Astrocyte (in vitro differentiated cells and primary cell): ENCODE measurements around the gene FGF2. TPM values are rescaled to one million over a fixed set of nuclear protein-coding genes. Genes with fewer than 3 reads are reported as not detected.

ENCODE experiments used
- DNase-seq: peaks from one replicate; pipeline ENCODE4 v3.0.0-alpha.2; 2010; ENCODE audit warnings: low read depth
- FAIRE-seq: peaks from 2 replicates; lab custom pipeline; 2011; peaks lifted over from hg19 to GRCh38; lab: Jason Lieb, UNC
- H2AFZ ChIP-seq: 2 replicates; pipeline ENCODE4 v1.6.0; 2012; ENCODE audit warnings: low read depth, low read length, inconsistent platforms
- H3K27ac ChIP-seq: 2 replicates; pipeline ENCODE4 v1.5.1; 2011; ENCODE audit warnings: low read depth, low read length, inconsistent platforms
- H3K27me3 ChIP-seq: 2 replicates; pipeline ENCODE4 v1.6.0; 2011; ENCODE audit warnings: low read length, inconsistent platforms; ENCODE audit not compliant: insufficient read depth
- H3K36me3 ChIP-seq: 2 replicates; pipeline ENCODE4 v1.5.1; 2011; ENCODE audit warnings: low read length, inconsistent platforms; ENCODE audit not compliant: insufficient read depth
- H3K4me1 ChIP-seq: 2 replicates; pipeline ENCODE4 v1.5.1; 2011; ENCODE audit warnings: low read length, inconsistent platforms; ENCODE audit not compliant: insufficient read depth
- H3K4me2 ChIP-seq: 2 replicates; pipeline ENCODE4 v1.6.0; 2012; ENCODE audit warnings: low read length, inconsistent platforms
- H3K4me3 ChIP-seq: 2 replicates; pipeline ENCODE4 v1.5.1; 2011; ENCODE audit warnings: low read depth, mild to moderate bottlenecking, low read length, inconsistent platforms; ENCODE audit not compliant: insufficient read depth
- H3K79me2 ChIP-seq: 2 replicates; pipeline ENCODE4 v1.6.0; 2012; ENCODE audit warnings: mild to moderate bottlenecking, low read length, inconsistent platforms; ENCODE audit not compliant: insufficient read depth
- H3K9ac ChIP-seq: 2 replicates; pipeline ENCODE4 v1.6.0; 2012; ENCODE audit warnings: mild to moderate bottlenecking, low read length, inconsistent platforms
- H3K9me3 ChIP-seq: 2 replicates; pipeline ENCODE4 v1.5.1; 2012; ENCODE audit warnings: low read depth, mild to moderate bottlenecking, low read length, inconsistent platforms; ENCODE audit not compliant: insufficient read depth
- H4K20me1 ChIP-seq: 2 replicates; pipeline ENCODE4 v1.6.0; 2012; ENCODE audit warnings: low read length, inconsistent platforms; ENCODE audit not compliant: insufficient read depth
- H3K27ac Mint-ChIP-seq: one replicate; pipeline ENCODE4 v1.8.0; 2021; ENCODE audit warnings: mild to moderate bottlenecking, mixed read lengths; ENCODE audit not compliant: unreplicated experiment
- H3K27me3 Mint-ChIP-seq: one replicate; pipeline ENCODE4 v1.8.0; 2021; ENCODE audit warnings: low read depth, mixed read lengths; ENCODE audit not compliant: unreplicated experiment
- H3K36me3 Mint-ChIP-seq: one replicate; pipeline ENCODE4 v1.8.0; 2021; ENCODE audit warnings: low read depth, mixed read lengths; ENCODE audit not compliant: unreplicated experiment
- H3K4me1 Mint-ChIP-seq: one replicate; pipeline ENCODE4 v1.8.0; 2021; ENCODE audit warnings: low read depth, mixed read lengths; ENCODE audit not compliant: unreplicated experiment
- H3K4me3 Mint-ChIP-seq: one replicate; pipeline ENCODE4 v1.8.0; 2021; ENCODE audit warnings: mild to moderate bottlenecking, moderate library complexity, mixed read lengths; ENCODE audit not compliant: unreplicated experiment
- H3K9me3 Mint-ChIP-seq: one replicate; pipeline ENCODE4 v1.8.0; 2021; ENCODE audit warnings: mild to moderate bottlenecking, mixed read lengths; ENCODE audit not compliant: unreplicated experiment
- CTCF ChIP-seq: IDR thresholded peaks from 2 replicates; pipeline ENCODE4 v1.5.1; 2011; ENCODE audit warnings: low read depth, mild to moderate bottlenecking, inconsistent platforms, low read length, moderate library complexity; ENCODE audit not compliant: insufficient read depth
- EZH2 ChIP-seq: IDR thresholded peaks from 2 replicates; pipeline ENCODE4 v1.6.1; 2012; ENCODE audit warnings: mild to moderate bottlenecking, low read length, inconsistent platforms; ENCODE audit not compliant: insufficient read depth
- total RNA-seq: library from RNA; stranded (reverse); gene quantifications from 2 replicates; pipeline ENCODE4 v1.2.1, GENCODE V29; 2021

The FGF2 gene
- total RNA-seq, 1 donor from 2014 or later, result 38.4 TPM

- FAIRE-seq (no peak), DNase-seq (no peak)
- Mint-ChIP-seq H3K4me1 (peaks cover 27% of the 10 kb centered on the region), H3K4me3 (no peak overlapping the region), H3K36me3 (peaks cover 18% of the 10 kb centered on the region), H3K27me3 (no peaks in the 10 kb centered on the region), H3K9me3 (peaks cover 15% of the 10 kb centered on the region), H3K27ac (peak overlapping the region; percentile 68)
- peak overlapping the region; percentile 81 for H3K4me2 ChIP-seq
- H3K27me3 ChIP-seq, result no peaks in the 10 kb centered on the region
- peak overlapping the region; percentile 41 for H3K27ac ChIP-seq
- H3K4me3 ChIP-seq, result no peak overlapping the region
- peaks cover 30% of the 10 kb centered on the region for H3K4me1 ChIP-seq
- TF ChIP-seq EZH2 (no peak), CTCF (no peak)
- H3K79me2 ChIP-seq, result peaks cover 46% of the 10 kb centered on the region
- no peaks in the 10 kb centered on the region for H3K36me3 ChIP-seq
- H3K9me3 ChIP-seq, result no peaks in the 10 kb centered on the region
- H2AFZ ChIP-seq, result no peak overlapping the region
- no peak overlapping the region for H3K9ac ChIP-seq
- no peaks in the 10 kb centered on the region for H4K20me1 ChIP-seq
Measured at GRCh38 chr4:122873146-122873545, 46.5 kb downstream of the FGF2 start.

- H3K27ac Mint-ChIP-seq, result peak overlapping the region; percentile 68
- H2AFZ ChIP-seq, result no peak overlapping the region
- no peak for TF ChIP-seq EZH2
- TF ChIP-seq CTCF, result no peak
- H3K9me3 ChIP-seq, result no peaks in the 10 kb centered on the region
- H3K4me1 ChIP-seq, result peaks cover 30% of the 10 kb centered on the region
- DNase-seq, result peak; percentile 91
- peaks cover 36% of the 10 kb centered on the region for H3K4me1 Mint-ChIP-seq
- H3K36me3 Mint-ChIP-seq, result peaks cover 18% of the 10 kb centered on the region
- H3K27me3 ChIP-seq, result no peaks in the 10 kb centered on the region
- peak overlapping the region; percentile 81 for H3K4me2 ChIP-seq
- H3K27me3 Mint-ChIP-seq, result no peaks in the 10 kb centered on the region
- H3K9ac ChIP-seq, result peak overlapping the region; percentile 30
- H4K20me1 ChIP-seq, result no peaks in the 10 kb centered on the region
- peak; percentile 96 for FAIRE-seq
- peak overlapping the region; percentile 85 for H3K27ac ChIP-seq
- H3K79me2 ChIP-seq, result peaks cover 43% of the 10 kb centered on the region
- H3K36me3 ChIP-seq, result no peaks in the 10 kb centered on the region
- peaks cover 15% of the 10 kb centered on the region for H3K9me3 Mint-ChIP-seq
- no peak overlapping the region for H3K4me3 Mint-ChIP-seq
- peak overlapping the region; percentile 34 for H3K4me3 ChIP-seq
Measured at GRCh38 chr4:122873821-122874593, 47.4 kb downstream of the FGF2 start.

DNA sequence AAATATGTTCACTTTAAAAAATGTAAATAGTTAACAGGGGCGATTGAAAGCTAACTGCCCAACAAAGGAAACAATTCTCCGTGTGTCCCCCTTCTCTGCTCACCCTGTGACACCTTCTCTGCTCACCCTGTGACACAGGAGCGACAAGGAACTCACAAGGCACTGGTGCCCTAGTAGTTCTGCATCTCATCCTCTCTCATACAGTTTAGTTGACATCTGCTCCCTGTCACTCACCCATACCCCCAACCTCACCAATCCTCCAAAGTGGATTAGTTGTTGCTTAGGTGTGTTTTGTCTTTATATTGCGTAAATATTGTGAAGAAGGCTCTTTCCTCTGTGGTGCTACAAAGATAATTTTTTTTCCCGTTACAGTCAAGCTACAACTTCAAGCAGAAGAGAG, 49.3 kb downstream of the FGF2 start:
- no peaks in the 10 kb centered on the region for H3K9me3 ChIP-seq
- no peaks in the 10 kb centered on the region for H3K27me3 ChIP-seq
- H2AFZ ChIP-seq, result no peak overlapping the region
- H3K27ac Mint-ChIP-seq, result peak overlapping the region; percentile 75
- H3K36me3 ChIP-seq, result no peaks in the 10 kb centered on the region
- DNase-seq, result no peak
- H3K36me3 Mint-ChIP-seq, result peaks cover 22% of the 10 kb centered on the region
- no peaks in the 10 kb centered on the region for H4K20me1 ChIP-seq
- no peak overlapping the region for H3K4me3 ChIP-seq
- TF ChIP-seq CTCF (no peak), EZH2 (no peak)
- H3K27ac ChIP-seq, result no peak overlapping the region
- peak overlapping the region; percentile 6 for H3K4me2 ChIP-seq
- H3K27me3 Mint-ChIP-seq, result no peaks in the 10 kb centered on the region
- H3K4me1 Mint-ChIP-seq, result peaks cover 41% of the 10 kb centered on the region
- peaks cover 36% of the 10 kb centered on the region for H3K79me2 ChIP-seq
- no peak for FAIRE-seq
- no peak overlapping the region for H3K9ac ChIP-seq
- peaks cover 30% of the 10 kb centered on the region for H3K4me1 ChIP-seq
- H3K4me3 Mint-ChIP-seq, result no peak overlapping the region
- peaks cover 10% of the 10 kb centered on the region for H3K9me3 Mint-ChIP-seq
